DMS 273 (cell line): ENCODE measurements around the gene ZNF280B.
"Not testable (repeated sequence)": the region's sequence is repeated elsewhere in the genome, so short reads cannot be mapped to it uniquely, and the experiment has no call there.

Experiments
- DNase-seq: peaks from one replicate; lab custom pipeline; 2025; ENCODE audit not compliant: unreplicated experiment; lab: John Stamatoyannopoulos, UW

Gene ZNF280B

GRCh38 chr22:22510833-22511232 is 2.3 kb upstream of the ZNF280B start:
- DNase-seq = not testable (repeated sequence)

DNA sequence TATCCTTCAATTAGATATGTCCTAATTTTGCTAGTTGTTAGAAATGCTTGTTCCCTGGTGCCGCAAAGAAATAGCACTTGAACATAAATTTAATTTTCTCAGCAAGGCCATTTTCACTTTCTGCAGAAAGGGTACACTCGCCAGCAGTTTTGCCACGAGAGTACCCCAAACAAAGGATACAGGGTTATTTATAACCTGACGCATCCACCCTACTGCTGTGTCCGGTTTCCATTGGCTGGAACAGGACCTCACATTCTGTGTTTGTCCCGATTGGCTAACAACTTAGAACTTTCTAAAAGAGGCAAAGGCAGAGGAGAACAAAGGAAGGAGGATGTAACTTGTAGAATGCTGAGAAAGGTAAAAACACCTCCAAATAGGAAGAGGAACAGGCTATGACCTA is 1.4 kb upstream of the ZNF280B start:
- DNase-seq = not testable (repeated sequence)

DNA sequence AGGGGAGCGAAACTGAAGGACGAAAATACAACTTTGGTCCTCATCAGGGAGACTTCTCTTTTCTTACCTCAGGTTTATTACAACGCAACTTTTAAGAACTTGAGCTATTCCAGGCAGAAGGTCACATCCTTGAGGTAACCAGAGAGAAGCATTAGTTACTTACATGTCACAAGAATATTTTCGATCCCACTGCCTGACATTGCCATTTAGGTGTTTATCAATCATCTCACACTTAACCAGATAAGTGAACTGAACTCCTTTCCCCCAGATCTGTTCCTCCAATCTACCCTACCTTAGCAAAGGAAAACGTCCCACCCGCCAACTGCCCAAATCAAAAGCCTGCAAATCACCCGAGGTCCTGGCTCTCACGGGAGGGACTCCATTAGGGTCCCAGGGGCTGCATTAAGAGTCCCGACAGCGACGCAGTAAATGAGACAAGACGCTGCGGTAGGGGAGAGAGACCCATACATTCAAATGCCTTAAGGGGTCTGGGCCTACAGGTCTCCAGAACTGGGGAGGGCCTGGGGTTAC is 734 bp downstream of the ZNF280B start:
- no peak for DNase-seq

DNA sequence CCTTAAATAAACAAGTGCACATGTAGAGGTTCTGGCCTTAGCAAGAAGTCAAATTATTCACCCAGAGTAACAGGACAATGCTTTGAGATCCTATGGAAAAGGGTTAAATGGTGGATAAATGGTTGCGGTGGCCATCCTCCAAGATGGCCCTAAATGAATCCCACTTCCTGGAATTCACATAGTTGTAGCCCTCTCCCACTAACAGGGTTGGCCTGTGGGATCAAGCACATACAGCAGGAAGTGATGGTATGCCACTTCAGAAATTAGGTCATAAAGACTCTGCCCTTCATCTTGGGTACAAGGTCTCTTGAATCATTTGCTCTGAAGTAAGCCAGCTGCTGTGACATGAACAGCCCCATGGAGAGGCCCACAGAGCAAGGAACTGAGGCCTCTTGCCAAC is 1.8 kb downstream of the ZNF280B start:
- no peak for DNase-seq

GRCh38 chr22:22498267-22498666 is 10.3 kb downstream of the ZNF280B start:
- no peak for DNase-seq

GRCh38 chr22:22491589-22491988 is 17.0 kb downstream of the ZNF280B start:
- not testable (repeated sequence) for DNase-seq

- DNase-seq = no peak
Observed at GRCh38 chr22:22488736-22489135, 19.8 kb downstream of the ZNF280B start.

GRCh38 chr22:22487869-22488597 is 20.5 kb downstream of the ZNF280B start:
- peak; percentile 17 for DNase-seq

DNA sequence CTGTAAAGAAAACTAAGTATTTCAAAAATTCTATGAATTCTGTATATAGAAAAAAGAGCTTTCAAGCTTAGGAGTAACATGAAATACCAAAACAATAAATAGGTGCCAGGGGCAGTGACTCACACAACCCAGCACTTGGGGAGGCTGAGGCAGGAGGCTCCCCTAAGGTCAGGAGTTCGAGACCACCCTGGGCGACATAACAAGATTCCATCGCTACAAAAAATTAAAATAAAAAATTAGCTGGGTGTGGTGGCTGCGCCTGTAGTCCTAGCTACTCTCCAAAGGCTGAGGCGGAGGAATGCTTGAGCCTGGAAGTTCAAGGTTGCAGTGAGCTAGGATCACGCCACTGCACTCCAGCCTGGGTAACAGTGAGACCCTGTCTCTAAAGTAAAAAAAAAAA is 21.5 kb downstream of the ZNF280B start:
- no peak for DNase-seq

DNA sequence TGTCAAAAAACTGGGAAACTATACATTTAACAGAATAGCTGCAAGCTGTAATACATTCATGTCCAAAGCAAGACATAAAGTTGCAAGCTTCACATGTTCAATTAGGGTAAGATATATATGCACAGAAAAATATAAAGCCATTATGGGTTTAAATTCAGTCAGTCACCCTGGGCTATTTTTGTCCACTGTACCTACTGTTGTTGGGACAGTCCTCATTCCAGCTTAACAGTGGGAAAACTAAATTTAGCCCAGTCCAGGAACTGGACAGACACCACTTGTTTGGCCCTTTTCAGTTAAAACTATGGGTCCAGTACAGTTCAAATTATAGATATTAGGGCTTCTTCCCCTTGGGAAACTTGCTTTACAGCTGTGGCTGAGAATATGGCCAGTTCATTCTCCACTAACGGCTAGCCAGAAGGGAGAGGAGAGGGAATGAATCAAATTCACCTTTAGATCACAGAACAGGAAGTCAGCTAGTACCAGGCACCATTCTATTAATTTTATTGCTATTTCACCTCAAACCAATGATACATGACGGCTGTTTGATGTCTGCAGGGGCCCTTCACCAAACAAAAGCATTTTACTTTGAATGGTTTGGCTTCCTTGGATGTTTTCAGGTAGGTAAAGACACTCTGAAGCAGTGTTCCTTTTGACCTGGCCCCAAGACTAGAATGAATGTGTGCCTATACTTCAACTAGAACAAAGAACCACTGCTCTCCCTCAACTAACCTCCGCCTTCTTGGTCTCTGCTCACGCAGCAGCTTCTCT is 22.2 kb downstream of the ZNF280B start:
- DNase-seq = no peak

GRCh38 chr22:22485524-22485923 is 23.0 kb downstream of the ZNF280B start:
- no peak for DNase-seq

DNA sequence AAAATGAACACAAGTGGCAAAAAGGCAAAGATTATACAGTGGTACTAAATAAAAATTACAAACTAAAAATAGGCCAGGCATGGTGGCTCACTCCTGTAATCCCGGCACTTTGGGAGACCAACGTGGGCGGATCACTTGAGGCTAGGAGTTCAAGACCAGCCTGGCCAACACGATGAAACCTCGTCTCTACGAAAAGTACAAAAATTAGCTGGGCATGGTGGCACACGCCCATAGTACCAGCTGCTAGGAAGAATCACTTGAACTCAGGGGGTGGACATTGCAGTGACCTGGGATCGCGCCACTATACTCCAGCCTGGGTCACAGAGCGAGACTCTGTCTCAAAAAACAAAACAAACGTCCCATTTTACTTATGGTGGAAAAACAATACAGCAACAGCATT is 24.5 kb downstream of the ZNF280B start:
- no peak for DNase-seq

GRCh38 chr22:22480940-22481339 is 27.6 kb downstream of the ZNF280B start:
- DNase-seq = no peak

DNA sequence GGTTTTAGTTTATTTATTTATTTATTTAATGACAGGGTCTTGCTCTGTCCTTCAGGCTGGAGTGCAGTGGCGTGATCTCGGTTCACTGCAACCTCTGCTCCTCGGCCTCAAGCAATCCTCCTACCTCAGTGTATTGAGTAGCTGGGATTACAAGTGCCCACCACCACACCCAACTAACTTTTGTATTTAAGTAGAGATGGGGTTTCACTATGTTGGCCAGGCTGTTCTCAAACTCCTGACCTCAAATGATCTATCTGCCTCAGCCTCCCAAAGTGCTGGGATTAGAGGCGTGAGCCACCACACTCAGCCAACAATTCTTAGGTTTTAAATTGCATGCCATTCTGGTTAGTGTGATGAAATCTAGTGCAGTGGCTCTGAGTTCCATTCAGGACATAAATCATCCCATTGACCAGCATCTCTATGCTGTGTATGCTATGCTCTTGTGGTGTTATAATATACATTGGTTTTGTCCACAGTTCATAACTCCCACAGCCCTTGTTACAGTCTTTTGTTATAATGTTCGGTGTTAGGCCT is 28.5 kb downstream of the ZNF280B start:
- no peak for DNase-seq

DNA sequence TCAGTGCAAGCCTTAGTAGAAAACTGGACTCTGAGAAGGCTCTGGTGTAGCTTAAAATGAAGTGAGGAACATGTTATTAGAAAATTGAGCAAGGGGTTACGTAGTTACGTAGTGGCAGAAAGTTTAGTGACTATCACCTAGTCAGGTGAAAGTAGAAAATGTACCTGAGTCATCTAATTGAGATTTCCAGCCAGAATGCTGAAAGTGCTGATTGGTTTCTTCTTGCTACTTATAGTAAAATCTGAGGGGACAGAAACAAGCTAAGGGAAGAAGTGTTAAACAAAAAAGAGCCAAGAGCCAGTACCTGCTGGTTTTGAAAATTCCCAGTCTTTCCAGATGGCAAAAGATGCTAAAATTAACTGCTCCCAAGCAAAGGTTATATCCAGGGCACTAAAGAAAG is 29.4 kb downstream of the ZNF280B start:
- no peak for DNase-seq

- no peak for DNase-seq
Observed at GRCh38 chr22:22478470-22478869, 30.1 kb downstream of the ZNF280B start.

GRCh38 chr22:22474733-22475132 is 33.8 kb downstream of the ZNF280B start:
- DNase-seq = no peak

DNA sequence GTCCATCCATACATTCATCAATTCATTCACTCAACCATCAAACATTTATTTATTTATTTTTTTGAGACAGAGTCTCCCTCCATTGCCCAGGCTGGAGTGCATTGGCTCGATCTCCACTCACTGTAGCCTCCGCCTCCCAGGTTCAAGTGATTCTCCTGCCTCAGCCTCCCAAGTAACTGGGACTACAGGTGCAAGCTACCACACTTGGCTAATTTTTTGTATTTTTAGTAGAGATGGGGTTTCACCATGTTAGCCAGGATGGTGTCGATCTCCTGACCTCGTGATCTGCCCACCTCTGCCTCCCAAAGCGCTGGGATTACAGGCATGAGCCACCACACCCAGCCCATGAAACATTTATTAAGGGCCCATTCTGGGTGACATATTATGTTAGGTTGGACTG is 37.4 kb downstream of the ZNF280B start:
- DNase-seq = not testable (repeated sequence)

DNA sequence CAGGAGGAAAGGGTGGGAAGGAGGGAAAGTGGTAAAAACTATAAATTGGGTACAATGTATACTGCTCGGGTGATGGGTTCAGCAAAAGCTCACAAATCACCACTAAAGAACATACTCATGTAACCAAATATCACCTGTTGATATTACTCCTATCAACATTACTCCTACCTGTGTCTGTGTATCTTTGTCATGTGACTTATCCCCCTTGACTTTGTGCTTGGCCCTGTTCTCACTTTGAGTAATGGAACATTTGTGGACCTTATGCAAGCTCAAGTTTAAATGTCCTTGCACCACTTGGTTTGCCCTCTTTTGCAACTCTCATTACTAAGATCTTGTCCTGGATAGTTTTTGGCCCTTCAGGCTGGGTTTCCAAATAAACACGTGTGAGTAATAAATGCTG is 39.0 kb downstream of the ZNF280B start:
- no peak for DNase-seq

DNA sequence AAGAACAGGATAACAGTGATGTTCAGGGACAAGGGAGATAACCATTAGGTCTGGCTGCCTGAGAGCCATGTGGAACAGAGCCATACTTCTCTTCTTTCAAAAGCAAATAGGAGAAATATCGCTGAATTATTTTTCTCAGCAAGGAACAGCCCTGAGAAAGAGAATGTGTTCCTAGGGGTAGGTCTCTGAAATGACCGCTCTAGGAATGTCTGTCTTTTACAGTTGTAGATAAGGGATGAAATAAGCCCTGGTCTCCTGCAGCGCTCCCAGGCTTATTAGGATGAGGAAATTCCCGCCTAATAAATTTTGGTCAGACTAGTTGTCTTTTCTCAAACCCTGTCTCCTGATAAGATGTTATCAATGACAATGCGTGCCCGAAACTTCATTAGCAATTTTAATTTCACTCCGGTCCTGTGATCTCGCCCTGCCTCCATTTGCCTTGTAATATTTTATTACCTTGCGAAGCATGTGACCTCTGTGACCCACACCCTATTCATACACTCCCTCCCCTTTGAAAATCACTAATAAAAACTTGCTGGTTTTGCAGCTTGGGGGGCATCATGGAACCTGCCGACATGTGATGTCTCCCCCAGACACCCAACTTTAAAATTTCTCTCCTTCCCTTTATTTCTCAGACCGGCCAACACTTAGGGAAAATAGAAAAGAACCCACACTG is 39.6 kb downstream of the ZNF280B start:
- not testable (repeated sequence) for DNase-seq

GRCh38 chr22:22467112-22467511 is 41.4 kb downstream of the ZNF280B start:
- DNase-seq = no peak
